ENCODE measurements around the gene CCDC183. TPM values are rescaled to one million over a fixed set of nuclear protein-coding genes. Genes with fewer than 3 reads are reported as not detected.
"Not testable (repeated sequence)": the region's sequence is repeated elsewhere in the genome, so short reads cannot be mapped to it uniquely, and the experiment has no call there.

Gene CCDC183
- total and polyA plus RNA-seq, 3 experiments from 2014 or later, result 0.26 to 0.73 TPM; not detected in 1

- H3K4me1 Mint-ChIP-seq, result peaks cover 0 to 3% (median 0%) of the 10 kb centered on the region in 3 donors
- no peaks in the 10 kb centered on the region for H3K9me3 ChIP-seq (ENCODE audit: low read length)
- no peak overlapping the region for H3K27ac Mint-ChIP-seq
- no peak for DNase-seq
- H3K36me3 Mint-ChIP-seq, result peaks cover 0 to 1% (median 0%) of the 10 kb centered on the region in 3 donors
- ChIA-PET CTCF (interaction anchor here (3.4 to 4.1 kb wide), 2 partner anchors 8 to 256 kb away, joined by 16 to 19 read pairs; no protein-coding TSS in a partner anchor), POLR2A (no interaction called here)
- no peaks in the 10 kb centered on the region for H3K4me1 ChIP-seq (ENCODE audit: insufficient read depth, low read length)
- H3K27me3 Mint-ChIP-seq, result peaks cover 16 to 22% of the 10 kb centered on the region in 2 donors
- H3K4me3 ChIP-seq (ENCODE audit: low read length), result no peak overlapping the region
- H3K36me3 ChIP-seq (ENCODE audit: insufficient read depth, low read length), result no peaks in the 10 kb centered on the region
- no peak overlapping the region for H3K27ac ChIP-seq (ENCODE audit: low read depth, low read length)
- H3K9me3 Mint-ChIP-seq, result no peaks in the 10 kb centered on the region
- H3K4me3 Mint-ChIP-seq, result no peak overlapping the region
- H3K27me3 ChIP-seq (ENCODE audit: insufficient read depth, low read length, poor library complexity, severe bottlenecking), result no peaks in the 10 kb centered on the region
These were observed 16.3 kb upstream of the CCDC183 start for GRCh38 chr9:136779808-136780207.

- Histone ChIP-seq H3K4me1 (ENCODE audit: insufficient read depth, low read length) (no peaks in the 10 kb centered on the region), H3K4me3 (ENCODE audit: low read length) (no peak overlapping the region), H3K27me3 (ENCODE audit: insufficient read depth, low read length, poor library complexity, severe bottlenecking) (no peaks in the 10 kb centered on the region), H3K9me3 (ENCODE audit: low read length) (no peaks in the 10 kb centered on the region), H3K36me3 (ENCODE audit: insufficient read depth, low read length) (no peaks in the 10 kb centered on the region), H3K27ac (ENCODE audit: low read depth, low read length) (no peak overlapping the region)
- Mint-ChIP-seq H3K27me3 (peaks cover 16 to 18% of the 10 kb centered on the region in 2 donors), H3K27ac (no peak overlapping the region), H3K36me3 (peaks cover 0 to 1% (median 0%) of the 10 kb centered on the region in 3 donors), H3K9me3 (no peaks in the 10 kb centered on the region), H3K4me1 (peaks cover 0 to 9% (median 1%) of the 10 kb centered on the region in 3 donors), H3K4me3 (no peak overlapping the region)
- no peak for DNase-seq
- CTCF ChIA-PET, result interaction anchor here (1.8 kb wide), 1 partner anchor 253 kb away, joined by 6 read pairs; no protein-coding TSS in a partner anchor
- POLR2A ChIA-PET, result no interaction called here
These were observed 13.7 kb upstream of the CCDC183 start for GRCh38 chr9:136782452-136782851.

GRCh38 chr9:136784249-136784996 lies 11.7 kb upstream of the CCDC183 start:
- no peak for DNase-seq
- ChIA-PET POLR2A (no interaction called here), CTCF (no interaction called here)
- H3K27ac ChIP-seq (ENCODE audit: low read depth, low read length), result peak overlapping the region; percentile 9
- H3K27me3 ChIP-seq (ENCODE audit: insufficient read depth, low read length, poor library complexity, severe bottlenecking), result no peaks in the 10 kb centered on the region
- Mint-ChIP-seq H3K4me1 (peaks cover 7 to 22% (median 9%) of the 10 kb centered on the region in 3 donors), H3K27ac (no peak overlapping the region), H3K9me3 (no peaks in the 10 kb centered on the region), H3K36me3 (no peaks in the 10 kb centered on the region), H3K27me3 (peaks cover 3 to 8% of the 10 kb centered on the region in 2 donors), H3K4me3 (no peak overlapping the region)
- no peak overlapping the region for H3K4me3 ChIP-seq (ENCODE audit: low read length)
- H3K9me3 ChIP-seq (ENCODE audit: low read length), result no peaks in the 10 kb centered on the region
- H3K36me3 ChIP-seq (ENCODE audit: insufficient read depth, low read length), result no peaks in the 10 kb centered on the region
- no peaks in the 10 kb centered on the region for H3K4me1 ChIP-seq (ENCODE audit: insufficient read depth, low read length)

GRCh38 chr9:136784997-136785361 lies 11.2 kb upstream of the CCDC183 start:
- no peak for DNase-seq
- CTCF ChIA-PET, result no interaction called here
- Mint-ChIP-seq H3K27me3 (peaks cover 3 to 8% of the 10 kb centered on the region in 2 donors), H3K4me1 (peaks cover 7 to 22% (median 9%) of the 10 kb centered on the region in 3 donors), H3K27ac (no peak overlapping the region), H3K36me3 (no peaks in the 10 kb centered on the region), H3K9me3 (no peaks in the 10 kb centered on the region), H3K4me3 (no peak overlapping the region)
- Histone ChIP-seq H3K27ac (ENCODE audit: low read depth, low read length) (peak overlapping the region; percentile 9), H3K27me3 (ENCODE audit: insufficient read depth, low read length, poor library complexity, severe bottlenecking) (no peaks in the 10 kb centered on the region), H3K4me1 (ENCODE audit: insufficient read depth, low read length) (no peaks in the 10 kb centered on the region), H3K4me3 (ENCODE audit: low read length) (no peak overlapping the region), H3K9me3 (ENCODE audit: low read length) (no peaks in the 10 kb centered on the region), H3K36me3 (ENCODE audit: insufficient read depth, low read length) (no peaks in the 10 kb centered on the region)
- POLR2A ChIA-PET, result no interaction called here

- DNase-seq; H3K9me3 ChIP-seq (ENCODE audit: low read length); H3K27me3 Mint-ChIP-seq; H3K36me3 ChIP-seq (ENCODE audit: insufficient read depth, low read length); H3K27me3 ChIP-seq (ENCODE audit: insufficient read depth, low read length, poor library complexity, severe bottlenecking); H3K27ac Mint-ChIP-seq; H3K9me3 Mint-ChIP-seq; H3K4me3 ChIP-seq (ENCODE audit: low read length); H3K4me3 Mint-ChIP-seq; H3K4me1 ChIP-seq (ENCODE audit: insufficient read depth, low read length); H3K36me3 Mint-ChIP-seq; POLR2A ChIA-PET: not testable (repeated sequence)
- peaks cover 12 to 26% (median 13%) of the 10 kb centered on the region in 3 donors for H3K4me1 Mint-ChIP-seq
- CTCF ChIA-PET, result interaction anchor here (1.3 to 5.6 kb wide), 4 partner anchors 14 to 278 kb away, joined by 3 to 51 read pairs (median 5); no protein-coding TSS in a partner anchor
- H3K27ac ChIP-seq (ENCODE audit: low read depth, low read length), result peak overlapping the region; percentile 7
These were observed 10.4 kb upstream of the CCDC183 start for GRCh38 chr9:136785565-136786355.

- H3K4me3 ChIP-seq (ENCODE audit: low read length), result no peak overlapping the region
- Mint-ChIP-seq H3K27me3 (peaks cover 3 to 8% of the 10 kb centered on the region in 2 donors), H3K9me3 (no peaks in the 10 kb centered on the region), H3K4me1 (peaks cover 12 to 26% (median 19%) of the 10 kb centered on the region in 3 donors), H3K4me3 (no peak overlapping the region), H3K27ac (no peak overlapping the region), H3K36me3 (peaks cover 0 to under 1% (median 0%) of the 10 kb centered on the region in 3 donors)
- no peaks in the 10 kb centered on the region for H3K9me3 ChIP-seq (ENCODE audit: low read length)
- CTCF ChIA-PET, result interaction anchor here (1.0 to 5.6 kb wide), 9 partner anchors 8 to 441 kb away, joined by 3 to 51 read pairs (median 5); partner anchors contain the start of gene RNF224
- POLR2A ChIA-PET, result no interaction called here
- H3K27me3 ChIP-seq (ENCODE audit: insufficient read depth, low read length, poor library complexity, severe bottlenecking), result no peaks in the 10 kb centered on the region
- no peak for DNase-seq
- no peaks in the 10 kb centered on the region for H3K36me3 ChIP-seq (ENCODE audit: insufficient read depth, low read length)
- H3K27ac ChIP-seq (ENCODE audit: low read depth, low read length), result peak overlapping the region; percentile 7
- H3K4me1 ChIP-seq (ENCODE audit: insufficient read depth, low read length), result peaks cover 5% of the 10 kb centered on the region
These were observed 9.7 kb upstream of the CCDC183 start for GRCh38 chr9:136786451-136786850.

GRCh38 chr9:136786983-136787382 lies 9.2 kb upstream of the CCDC183 start:
- not testable (repeated sequence) for H3K4me1 ChIP-seq (ENCODE audit: insufficient read depth, low read length); H3K9me3 Mint-ChIP-seq; H3K36me3 ChIP-seq (ENCODE audit: insufficient read depth, low read length); H3K27me3 ChIP-seq (ENCODE audit: insufficient read depth, low read length, poor library complexity, severe bottlenecking); H3K27me3 Mint-ChIP-seq; H3K4me3 ChIP-seq (ENCODE audit: low read length); H3K27ac Mint-ChIP-seq; H3K9me3 ChIP-seq (ENCODE audit: low read length); H3K36me3 Mint-ChIP-seq; H3K27ac ChIP-seq (ENCODE audit: low read depth, low read length); H3K4me3 Mint-ChIP-seq; DNase-seq
- H3K4me1 Mint-ChIP-seq, result peaks cover 14 to 28% (median 22%) of the 10 kb centered on the region in 3 donors
- ChIA-PET CTCF (interaction anchor here (0.6 to 5.6 kb wide), 12 partner anchors 9 to 441 kb away, joined by 3 to 51 read pairs (median 4); partner anchors contain the start of gene RNF224), POLR2A (interaction anchor here (1.3 kb wide), 1 partner anchor 248 kb away, joined by 3 read pairs; no protein-coding TSS in a partner anchor)
